GM08714 (cell line): ENCODE data around the gene OSBPL1A.
"Not testable (repeated sequence)": the region's sequence is repeated elsewhere in the genome, so short reads cannot be mapped to it uniquely, and the experiment has no call there.

Source experiments
- H3K4me3 ChIP-seq: fragments of 200-500 bp; sonication (Bioruptor generic); 2 replicates; pipeline ENCODE4 v1.5.1; 2014; ENCODE audit warnings: mild to moderate bottlenecking, low read length, inconsistent platforms
- ZNF274 ChIP-seq: IDR thresholded peaks from 2 replicates; pipeline ENCODE4 v1.6.1; 2012; ENCODE audit warnings: mild to moderate bottlenecking, low read depth, low read length

The OSBPL1A gene

DNA sequence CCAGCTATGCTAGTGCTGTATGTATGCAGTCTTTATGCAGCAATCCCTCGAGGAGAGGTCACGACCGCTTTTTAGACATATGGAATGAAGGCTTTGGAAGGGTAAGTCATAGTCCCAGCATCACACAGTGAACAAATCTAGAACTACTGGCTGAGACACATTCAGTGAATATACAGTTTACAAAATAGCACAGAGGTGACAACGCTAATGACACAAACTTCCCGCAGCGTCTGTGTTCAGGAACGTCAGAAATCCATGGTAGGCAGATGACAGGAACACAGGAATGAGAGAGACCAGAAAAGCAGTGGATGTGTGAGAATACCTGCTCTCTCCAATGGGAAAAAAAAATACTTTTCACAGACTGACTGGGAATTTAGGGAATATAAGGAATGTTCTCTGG is 229.1 kb downstream of the OSBPL1A start:
- H3K4me3 ChIP-seq, result no peak overlapping the region
- TF ChIP-seq ZNF274, result no peak

DNA sequence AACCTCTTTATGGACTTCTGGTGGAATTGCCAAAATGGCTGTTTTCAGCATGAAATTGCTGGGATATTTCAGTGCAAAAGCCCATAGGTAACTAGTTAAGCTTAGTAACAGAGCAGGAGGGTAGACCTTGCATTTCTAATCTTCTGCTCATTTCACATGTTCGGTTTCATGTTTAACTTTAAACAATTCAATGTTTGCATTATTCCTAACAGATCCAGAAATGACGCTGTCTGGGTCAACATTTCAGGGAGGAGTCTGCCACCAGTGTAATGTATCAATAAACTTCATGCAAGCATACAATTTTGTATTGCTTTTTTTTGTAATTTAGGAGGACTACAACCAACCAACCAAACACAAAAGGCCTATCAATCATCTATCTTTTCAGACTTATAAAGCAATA is 236.3 kb downstream of the OSBPL1A start:
- no peak overlapping the region for H3K4me3 ChIP-seq
- no peak for TF ChIP-seq ZNF274

DNA sequence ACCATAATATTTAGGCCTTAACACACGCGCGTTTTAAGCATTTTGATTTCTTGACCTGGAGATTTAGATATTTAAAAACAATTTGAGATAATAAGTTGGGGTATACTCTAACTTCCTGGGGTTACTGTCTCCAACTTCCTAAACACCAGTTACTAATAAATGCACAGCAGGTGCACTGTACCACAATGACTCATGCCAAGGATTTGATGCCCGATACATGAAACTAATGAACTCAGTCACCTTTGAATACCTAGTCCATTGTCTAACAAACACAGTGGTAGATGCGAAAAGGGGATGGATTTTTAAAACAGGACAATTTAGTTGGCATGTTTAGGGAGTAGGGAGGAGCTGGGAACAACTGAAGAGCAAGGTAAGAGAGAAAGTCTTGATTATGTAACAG is 237.5 kb downstream of the OSBPL1A start:
- no peak overlapping the region for H3K4me3 ChIP-seq
- no peak for TF ChIP-seq ZNF274

DNA sequence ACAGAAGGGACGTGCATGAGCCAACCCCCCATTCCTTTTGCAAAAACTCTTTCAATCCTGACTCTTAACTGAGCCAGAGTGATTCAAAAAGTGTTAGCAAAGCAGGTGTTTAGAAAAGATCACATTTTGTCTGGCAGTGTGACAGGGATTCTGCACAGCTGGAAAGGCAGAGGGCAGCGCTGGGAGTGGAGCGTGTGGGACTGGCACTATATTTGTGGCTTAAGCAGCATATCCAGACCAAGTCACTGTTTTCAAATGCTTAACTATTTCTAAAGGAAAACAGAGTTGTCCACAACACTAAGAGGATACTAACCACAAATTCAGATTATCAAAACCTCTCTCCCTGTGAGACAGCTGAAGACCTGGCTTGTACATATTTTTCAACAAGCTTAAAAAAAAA is 239.8 kb downstream of the OSBPL1A start:
- TF ChIP-seq ZNF274, result no peak
- no peak overlapping the region for H3K4me3 ChIP-seq

DNA sequence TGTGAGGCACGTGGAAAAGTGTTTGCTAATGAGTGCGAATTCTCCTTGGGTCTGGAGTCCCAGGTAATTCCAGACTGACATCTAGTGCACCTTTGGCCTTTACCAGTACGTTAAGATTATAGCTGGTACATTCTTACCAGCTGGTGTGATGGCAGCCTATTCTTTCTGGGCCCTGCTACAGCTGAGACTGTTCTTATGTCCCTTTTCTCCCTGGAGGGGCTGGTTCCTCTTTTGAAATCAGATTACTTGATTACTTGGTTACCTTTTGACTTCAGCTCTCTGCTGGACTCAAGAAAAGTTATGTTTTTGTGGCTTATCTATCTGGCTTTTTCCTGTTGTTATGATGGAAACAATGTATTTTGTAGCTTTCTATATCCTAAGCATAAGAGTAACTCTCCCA is 244.2 kb downstream of the OSBPL1A start:
- TF ChIP-seq ZNF274, result no peak
- no peak overlapping the region for H3K4me3 ChIP-seq

DNA sequence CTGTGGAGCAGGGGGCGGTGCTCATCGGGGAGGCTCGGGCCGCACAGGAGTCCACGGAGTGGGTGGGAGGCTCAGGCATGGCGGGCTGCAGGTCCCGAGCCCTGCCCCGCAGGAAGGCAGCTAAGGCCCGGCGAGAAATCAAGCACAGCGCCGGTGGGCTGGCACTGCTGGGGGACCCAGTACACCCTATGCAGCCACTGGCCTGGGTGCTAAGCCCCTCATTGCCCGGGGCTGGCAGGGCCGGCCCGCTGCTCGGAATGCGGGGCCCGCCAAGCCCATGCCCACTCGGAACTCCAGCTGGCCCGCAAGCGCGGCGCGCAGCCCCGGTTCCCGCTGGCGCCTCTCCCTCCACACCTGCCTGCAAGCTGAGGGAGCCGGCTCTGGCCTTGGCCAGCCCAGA is 248.0 kb downstream of the OSBPL1A start:
- H3K4me3 ChIP-seq, result not testable (repeated sequence)

DNA sequence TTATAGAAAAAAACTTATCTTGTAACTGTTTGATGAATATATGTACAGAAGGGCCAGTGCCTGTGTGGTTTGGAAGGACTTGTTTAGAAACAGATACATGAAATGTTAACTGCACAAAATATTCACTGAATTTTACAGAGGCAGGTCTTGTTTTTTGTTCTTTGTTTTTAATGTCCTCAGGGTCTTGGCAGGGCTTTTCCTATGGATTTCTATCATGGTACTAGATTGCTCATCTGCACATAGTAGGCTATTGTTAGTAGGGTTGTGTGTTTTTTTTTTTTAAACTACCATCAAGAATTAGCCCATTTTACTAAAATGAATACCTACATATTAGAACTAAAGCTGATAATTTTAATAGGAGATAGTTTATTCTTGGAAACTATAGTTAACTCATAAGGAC is 255.2 kb downstream of the OSBPL1A start:
- TF ChIP-seq ZNF274, result no peak
- H3K4me3 ChIP-seq, result no peak overlapping the region

DNA sequence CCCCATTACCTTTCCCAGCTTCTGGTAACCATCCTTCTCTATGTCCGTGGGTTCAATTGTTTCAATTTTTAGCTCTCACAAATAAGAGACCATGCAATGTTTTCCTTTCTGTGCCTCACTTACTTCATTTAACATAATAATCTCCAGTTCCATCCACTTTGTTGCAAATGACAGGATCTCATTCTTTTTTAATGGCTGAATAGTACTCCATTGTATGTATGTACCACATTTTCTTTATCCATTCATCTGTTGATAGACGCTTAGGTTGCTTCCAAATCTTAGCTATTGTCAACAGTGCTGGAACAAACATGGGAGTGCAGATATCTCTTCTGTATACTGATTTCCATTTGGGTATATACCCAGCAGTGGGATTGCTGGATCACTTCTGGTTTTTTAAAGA is 256.9 kb downstream of the OSBPL1A start:
- no peak overlapping the region for H3K4me3 ChIP-seq
- TF ChIP-seq ZNF274, result no peak

DNA sequence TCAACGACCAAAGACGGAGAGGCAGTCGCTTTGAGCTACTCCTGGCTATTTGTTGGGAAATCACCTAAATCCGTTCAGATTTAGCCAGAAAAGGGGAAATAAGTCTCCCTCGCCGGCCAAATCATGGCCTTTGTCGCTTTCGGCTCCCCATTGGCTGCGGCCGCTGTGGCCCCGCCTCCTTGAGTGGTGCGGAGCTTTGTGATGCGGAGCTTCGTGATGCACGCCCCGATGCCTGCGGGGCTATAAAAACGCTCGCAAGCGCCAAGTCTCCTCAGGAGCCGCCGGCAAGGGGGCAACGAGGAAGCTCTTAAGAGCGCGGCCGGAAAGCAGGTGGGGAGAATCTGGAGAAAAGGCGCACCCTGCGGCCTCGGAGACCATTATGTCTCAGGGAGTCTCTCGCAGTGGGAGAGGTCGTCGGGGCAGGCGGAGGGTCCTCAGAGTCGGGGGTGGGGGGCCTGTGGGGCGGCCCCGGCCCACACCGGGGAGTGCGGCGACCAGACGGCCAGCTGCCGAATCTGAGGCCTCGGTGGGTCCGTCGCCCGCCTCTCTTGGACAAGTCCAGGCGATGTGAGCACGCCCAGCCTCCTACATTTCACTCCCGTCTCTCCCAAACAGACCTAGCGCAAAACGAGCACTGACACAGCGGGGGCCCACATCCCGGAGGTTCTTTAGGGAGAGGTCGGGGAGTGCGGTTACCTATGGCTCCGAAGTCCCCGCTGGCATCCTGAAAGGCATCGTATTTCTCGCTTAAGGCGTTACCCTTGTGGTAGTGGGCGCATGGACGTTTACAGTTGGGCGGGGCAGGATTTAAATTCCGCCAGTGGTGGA is 258.6 kb downstream of the OSBPL1A start, which contains the start of gene CABYR:
TSS of gene CABYR (plus strand) at position 274 of the 828 bp plus-strand sequence. CDS start 4,053 bp downstream, outside the sequence.
- H3K4me3 ChIP-seq, result peak within 1 kb of the TSS; percentile 54
- no peak for TF ChIP-seq ZNF274

DNA sequence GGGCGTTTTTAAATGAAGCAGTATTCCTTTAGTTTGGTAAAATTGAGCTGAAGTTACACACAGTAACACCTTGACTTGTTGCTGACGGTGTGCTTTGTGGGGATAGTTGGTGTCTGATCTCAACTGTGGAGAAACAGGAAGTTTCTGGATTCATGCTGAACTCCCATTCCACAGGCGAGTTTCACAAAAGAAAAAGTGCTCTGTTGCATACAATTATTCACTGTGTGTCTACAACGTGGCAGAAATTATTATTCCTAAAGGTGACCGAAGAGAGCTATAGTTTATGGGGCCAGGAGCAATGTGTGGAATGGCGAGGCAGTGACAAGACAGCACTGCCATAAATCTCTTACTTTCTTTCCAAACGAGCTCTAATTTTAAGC is 259.2 kb downstream of the OSBPL1A start:
- no peak for TF ChIP-seq ZNF274
- H3K4me3 ChIP-seq, result peak overlapping the region; percentile 54; the same call in 1 of the 2 replicates

DNA sequence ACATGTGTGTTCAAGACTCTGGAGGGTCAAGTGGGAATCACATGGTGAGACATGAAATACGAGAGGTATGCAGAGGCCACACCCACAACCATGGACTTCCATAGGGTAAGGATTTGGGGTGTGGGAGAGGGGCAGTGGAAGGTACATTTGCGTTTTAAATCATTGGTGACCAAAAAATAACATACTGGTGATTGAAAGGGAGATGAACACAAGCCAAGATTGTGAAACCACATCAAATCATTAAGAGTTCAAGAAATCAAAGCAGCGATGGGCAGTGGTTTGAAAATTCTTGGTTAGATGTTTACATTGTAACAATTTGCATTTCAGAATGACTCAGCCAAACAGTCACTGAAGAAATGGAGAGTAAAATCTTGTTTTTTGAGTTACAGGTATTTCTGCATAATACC is 260.7 kb downstream of the OSBPL1A start:
- no peak overlapping the region for H3K4me3 ChIP-seq
- TF ChIP-seq ZNF274, result no peak

DNA sequence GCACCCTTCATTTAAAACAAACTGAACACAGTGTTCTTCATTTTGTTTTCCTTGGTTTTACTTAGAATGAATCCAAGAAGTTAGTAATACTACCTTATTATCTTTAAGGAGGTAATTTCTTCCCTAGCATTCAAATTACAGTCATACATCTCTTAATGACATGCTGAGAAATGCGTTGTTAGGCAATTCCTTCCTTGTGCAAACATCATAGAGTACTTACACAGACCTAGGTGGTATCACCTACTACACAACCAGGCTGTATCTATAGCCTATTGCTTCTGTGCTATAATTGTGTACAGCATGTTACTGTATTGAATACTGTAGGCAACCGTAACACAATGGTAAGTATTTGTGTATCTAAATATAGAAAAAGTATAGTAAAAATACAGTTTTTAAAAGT is 267.1 kb downstream of the OSBPL1A start:
- no peak for TF ChIP-seq ZNF274
- H3K4me3 ChIP-seq, result no peak overlapping the region

DNA sequence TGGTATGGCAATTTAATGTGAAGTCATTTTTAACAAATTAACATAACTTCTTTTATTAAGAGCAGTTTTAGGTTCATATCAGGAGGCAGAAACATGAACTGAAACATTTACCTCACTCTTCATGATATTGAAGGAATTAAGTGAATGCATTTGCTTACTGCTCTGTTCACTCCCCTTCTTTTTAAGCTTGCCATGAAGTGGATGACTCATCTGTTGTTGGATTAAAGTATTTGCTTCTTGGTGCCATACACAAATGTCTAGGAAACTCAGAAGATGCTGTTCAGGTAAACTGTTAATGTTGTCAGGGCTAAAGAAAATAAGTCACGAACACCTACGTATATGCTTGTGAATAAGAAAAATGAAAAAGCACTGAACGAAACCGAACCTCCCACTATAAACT is 268.9 kb downstream of the OSBPL1A start:
- no peak overlapping the region for H3K4me3 ChIP-seq
- TF ChIP-seq ZNF274, result no peak

DNA sequence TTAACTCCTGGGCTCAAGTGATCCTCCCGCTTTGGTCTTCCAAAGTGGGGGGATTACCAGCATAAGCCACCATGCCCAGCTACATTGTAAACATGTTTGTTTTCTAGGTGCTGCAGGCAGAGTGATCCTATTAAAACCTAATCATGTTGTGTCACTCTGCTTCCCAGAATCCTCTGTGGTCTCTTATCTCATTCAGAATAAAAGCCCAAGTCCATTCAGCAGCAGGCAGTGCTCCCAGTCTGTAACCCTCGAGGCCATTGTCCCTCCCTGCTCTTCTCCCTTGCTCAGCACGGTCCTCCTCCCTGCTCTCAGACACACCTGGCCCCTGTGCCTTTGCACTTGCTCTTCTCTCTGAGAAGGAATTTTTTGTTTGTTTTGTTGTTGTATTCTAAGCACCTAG is 269.9 kb downstream of the OSBPL1A start:
- no peak for TF ChIP-seq ZNF274
- H3K4me3 ChIP-seq, result no peak overlapping the region

DNA sequence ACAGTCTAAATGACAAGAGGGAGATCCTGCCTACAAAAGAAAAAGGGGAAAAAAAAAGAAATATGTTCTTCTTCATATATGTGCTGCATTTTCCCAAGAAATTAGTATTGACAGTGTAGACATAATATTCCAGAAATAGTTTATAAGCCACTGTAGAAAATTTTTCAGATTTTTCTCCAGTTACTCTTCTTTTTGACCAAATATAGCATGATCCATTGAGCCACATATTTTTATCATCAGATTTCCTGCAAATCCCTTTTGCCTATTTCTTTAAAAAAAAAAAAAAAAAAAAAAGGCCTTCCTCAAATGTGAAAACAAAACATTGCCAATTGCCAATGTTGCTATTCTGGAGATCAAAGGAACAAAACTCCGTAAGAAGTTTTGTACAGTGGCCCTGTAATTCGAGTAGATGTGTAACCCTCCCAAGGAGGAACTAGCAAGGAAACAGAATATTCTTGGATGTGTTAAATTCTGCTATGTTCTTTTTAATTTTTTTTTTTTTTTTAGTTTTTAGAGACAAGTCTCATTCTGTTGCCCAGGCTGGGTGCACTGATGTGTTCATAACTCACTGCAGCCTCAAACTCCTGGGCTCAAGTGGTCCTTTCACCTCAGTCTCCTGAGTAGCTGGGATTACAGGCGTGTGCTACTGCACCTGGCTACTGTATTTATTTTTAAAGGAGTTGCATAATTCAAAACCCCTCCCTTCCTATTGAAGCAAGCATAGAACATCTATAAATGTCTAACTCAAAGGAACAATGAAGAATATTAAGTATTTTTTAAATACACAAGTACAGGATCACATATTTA is 271.3 kb downstream of the OSBPL1A start:
- H3K4me3 ChIP-seq, result no peak overlapping the region
- TF ChIP-seq ZNF274, result no peak

DNA sequence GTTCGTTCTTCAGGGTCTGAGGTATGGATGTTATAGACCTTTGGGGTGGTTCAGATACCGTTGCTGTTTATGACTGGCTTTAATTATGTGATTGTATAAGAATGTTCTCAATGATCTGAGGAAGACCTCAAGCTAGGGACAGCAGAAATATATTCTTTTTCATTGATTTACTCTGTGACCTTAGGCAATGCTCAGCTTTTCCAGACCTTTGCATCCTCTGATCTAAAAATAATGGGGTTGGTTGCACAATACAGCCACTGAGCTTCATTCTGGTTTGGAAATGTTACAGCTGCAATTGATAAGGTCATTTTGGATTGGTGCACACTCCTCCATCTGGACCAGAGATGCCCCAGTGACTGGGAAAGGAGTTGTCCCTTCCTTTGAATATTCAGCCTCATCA is 276.0 kb downstream of the OSBPL1A start:
- no peak overlapping the region for H3K4me3 ChIP-seq
- no peak for TF ChIP-seq ZNF274
